SK-N-SH treated with all-trans-retinoic acid at 6 μM for 48 hours (cell line): Measurements from ENCODE around the gene NAB1.

Source experiments
- ATAC-seq: fragments of 200-7000 bp; cut with Tn5 transposase; 3 replicates; pipeline ENCODE4 v1.9.1; 2020; ENCODE audit warnings: mild to moderate bottlenecking, moderate library complexity
- ARNTL ChIP-seq: fragments of 450-650 bp; formaldehyde crosslinking; IDR thresholded peaks from 2 replicates; pipeline ENCODE4 v1.5.0; 2020; ENCODE audit warnings: low read depth, mild to moderate bottlenecking, moderate library complexity, borderline replicate concordance
- BACH2 ChIP-seq: fragments of 250-450 bp; sonication (Bioruptor Pico); IDR thresholded peaks from 2 replicates; pipeline ENCODE4 v1.9.0; 2021; ENCODE audit warnings: mild to moderate bottlenecking, borderline replicate concordance
- CSDC2 ChIP-seq: fragments of 250-450 bp; sonication (Bioruptor Pico); IDR thresholded peaks from 2 replicates; pipeline ENCODE4 v1.5.0; 2020; ENCODE audit warnings: mild to moderate bottlenecking, moderate library complexity
- ESRRG ChIP-seq: fragments of 250-450 bp; sonication (Bioruptor Pico); IDR thresholded peaks from 2 replicates; pipeline ENCODE4 v1.6.1; 2021; ENCODE audit warnings: mild to moderate bottlenecking
- ISL1 ChIP-seq: fragments of 250-450 bp; sonication (Bioruptor Pico); IDR thresholded peaks from 2 replicates; pipeline ENCODE4 v2.1.2; 2022; ENCODE audit warnings: mild to moderate bottlenecking, moderate library complexity
- PPARA ChIP-seq: fragments of 250-450 bp; sonication (Bioruptor Pico); IDR thresholded peaks from 2 replicates; pipeline ENCODE4 v1.5.0; 2020; ENCODE audit warnings: mild to moderate bottlenecking, borderline replicate concordance
- RARB ChIP-seq: fragments of 250-450 bp; sonication (Bioruptor Pico); IDR thresholded peaks from 2 replicates; pipeline ENCODE4 v1.8.0; 2021; ENCODE audit warnings: mild to moderate bottlenecking, moderate library complexity
- SNAI2 ChIP-seq: fragments of 250-450 bp; sonication (Bioruptor Pico); IDR thresholded peaks from 2 replicates; pipeline ENCODE4 v1.5.0; 2020; ENCODE audit warnings: mild to moderate bottlenecking, moderate library complexity
- TCF4 ChIP-seq: fragments of 250-450 bp; sonication (Bioruptor Pico); IDR thresholded peaks from 2 replicates; pipeline ENCODE4 v1.8.0; 2021; ENCODE audit warnings: mild to moderate bottlenecking, moderate library complexity, borderline replicate concordance
- TOX ChIP-seq: fragments of 250-450 bp; sonication (Bioruptor Pico); IDR thresholded peaks from 2 replicates; pipeline ENCODE4 v1.8.0; 2021; ENCODE audit warnings: mild to moderate bottlenecking, moderate library complexity, borderline replicate concordance
- ZC3H10 ChIP-seq: fragments of 250-450 bp; sonication (Bioruptor Pico); IDR thresholded peaks from 2 replicates; pipeline ENCODE4 v1.5.1; 2021; ENCODE audit warnings: mild to moderate bottlenecking, moderate library complexity
- ZFP3 ChIP-seq: fragments of 250-450 bp; sonication (Bioruptor Pico); IDR thresholded peaks from 2 replicates; pipeline ENCODE4 v1.5.0; 2020; ENCODE audit warnings: mild to moderate bottlenecking, moderate library complexity
- ZNF565 ChIP-seq: fragments of 450-650 bp; formaldehyde crosslinking; conservative IDR thresholded peaks from 2 replicates; pipeline ENCODE4 v1.5.0; 2020; ENCODE audit warnings: low read depth, mild to moderate bottlenecking, moderate library complexity
- ZNF70 ChIP-seq: fragments of 450-650 bp; formaldehyde crosslinking; IDR thresholded peaks from 2 replicates; pipeline ENCODE4 v1.5.0; 2020; ENCODE audit warnings: mild to moderate bottlenecking, moderate library complexity
- ZNF8 ChIP-seq: fragments of 450-650 bp; formaldehyde crosslinking; IDR thresholded peaks from 2 replicates; pipeline ENCODE4 v1.5.0; 2020; ENCODE audit warnings: mild to moderate bottlenecking, moderate library complexity
- TF ChIP-seq, protein P1 (sequence below): fragments of 250-450 bp; sonication (Bioruptor Pico); IDR thresholded peaks from 2 replicates; pipeline ENCODE4 v1.5.0; 2020; ENCODE audit warnings: mild to moderate bottlenecking, moderate library complexity
- TF ChIP-seq, protein P2 (sequence below): fragments of 250-450 bp; sonication (Bioruptor Pico); IDR thresholded peaks from 2 replicates; pipeline ENCODE4 v1.5.1; 2021; ENCODE audit warnings: mild to moderate bottlenecking, moderate library complexity
- TF ChIP-seq, protein P3 (sequence below): fragments of 250-450 bp; sonication (Bioruptor Pico); IDR thresholded peaks from 2 replicates; pipeline ENCODE4 v1.8.0; 2021; ENCODE audit warnings: low read depth, mild to moderate bottlenecking, moderate library complexity, borderline replicate concordance
- TF ChIP-seq, protein P4 (sequence below): fragments of 250-450 bp; sonication (Bioruptor Pico); IDR thresholded peaks from 2 replicates; pipeline ENCODE4 v1.5.1; 2020; ENCODE audit warnings: low read depth, mild to moderate bottlenecking, moderate library complexity
- TF ChIP-seq, protein P5 (sequence below): fragments of 250-450 bp; sonication (Bioruptor Pico); IDR thresholded peaks from 2 replicates; pipeline ENCODE4 v1.8.0; 2020; ENCODE audit warnings: mild to moderate bottlenecking, moderate library complexity, borderline replicate concordance

NAB1 gene

DNA sequence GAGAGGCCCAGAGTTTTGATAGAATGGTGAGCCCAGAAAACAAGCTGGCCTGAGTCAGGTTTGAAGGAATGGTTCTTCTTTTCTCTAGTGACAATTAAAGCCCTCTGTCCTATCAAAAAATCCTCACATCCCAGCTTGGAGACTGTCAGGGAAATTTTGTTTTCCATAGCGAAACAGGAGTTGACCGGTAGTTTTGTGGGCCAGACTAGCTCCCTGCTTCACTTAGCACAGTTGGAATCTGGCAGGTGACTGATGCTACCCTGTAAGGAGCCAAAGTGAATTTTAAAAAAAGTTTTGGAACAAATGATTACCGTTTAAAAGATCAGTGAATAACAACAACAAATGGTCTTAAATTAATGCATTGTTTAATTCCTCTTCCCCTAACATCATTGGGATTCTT, 6.7 kb downstream of the NAB1 start:
- no peak for ATAC-seq
- TF ChIP-seq TCF4 (CRISPR knock-in tag), result no peak
- no peak for TF ChIP-seq BACH2 (CRISPR knock-in tag)
- TF ChIP-seq ZNF8, result no peak
- TF ChIP-seq, protein P1, sequence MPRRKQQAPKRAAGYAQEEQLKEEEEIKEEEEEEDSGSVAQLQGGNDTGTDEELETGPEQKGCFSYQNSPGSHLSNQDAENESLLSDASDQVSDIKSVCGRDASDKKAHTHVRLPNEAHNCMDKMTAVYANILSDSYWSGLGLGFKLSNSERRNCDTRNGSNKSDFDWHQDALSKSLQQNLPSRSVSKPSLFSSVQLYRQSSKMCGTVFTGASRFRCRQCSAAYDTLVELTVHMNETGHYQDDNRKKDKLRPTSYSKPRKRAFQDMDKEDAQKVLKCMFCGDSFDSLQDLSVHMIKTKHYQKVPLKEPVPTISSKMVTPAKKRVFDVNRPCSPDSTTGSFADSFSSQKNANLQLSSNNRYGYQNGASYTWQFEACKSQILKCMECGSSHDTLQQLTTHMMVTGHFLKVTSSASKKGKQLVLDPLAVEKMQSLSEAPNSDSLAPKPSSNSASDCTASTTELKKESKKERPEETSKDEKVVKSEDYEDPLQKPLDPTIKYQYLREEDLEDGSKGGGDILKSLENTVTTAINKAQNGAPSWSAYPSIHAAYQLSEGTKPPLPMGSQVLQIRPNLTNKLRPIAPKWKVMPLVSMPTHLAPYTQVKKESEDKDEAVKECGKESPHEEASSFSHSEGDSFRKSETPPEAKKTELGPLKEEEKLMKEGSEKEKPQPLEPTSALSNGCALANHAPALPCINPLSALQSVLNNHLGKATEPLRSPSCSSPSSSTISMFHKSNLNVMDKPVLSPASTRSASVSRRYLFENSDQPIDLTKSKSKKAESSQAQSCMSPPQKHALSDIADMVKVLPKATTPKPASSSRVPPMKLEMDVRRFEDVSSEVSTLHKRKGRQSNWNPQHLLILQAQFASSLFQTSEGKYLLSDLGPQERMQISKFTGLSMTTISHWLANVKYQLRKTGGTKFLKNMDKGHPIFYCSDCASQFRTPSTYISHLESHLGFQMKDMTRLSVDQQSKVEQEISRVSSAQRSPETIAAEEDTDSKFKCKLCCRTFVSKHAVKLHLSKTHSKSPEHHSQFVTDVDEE (CRISPR knock-in tag), result no peak
- TF ChIP-seq RARB (CRISPR knock-in tag), result no peak
- TF ChIP-seq ZNF565 (CRISPR knock-in tag), result no peak
- TF ChIP-seq TOX (CRISPR knock-in tag), result no peak
- TF ChIP-seq ISL1, result no peak
- TF ChIP-seq ZC3H10, result no peak
- TF ChIP-seq, protein P2, sequence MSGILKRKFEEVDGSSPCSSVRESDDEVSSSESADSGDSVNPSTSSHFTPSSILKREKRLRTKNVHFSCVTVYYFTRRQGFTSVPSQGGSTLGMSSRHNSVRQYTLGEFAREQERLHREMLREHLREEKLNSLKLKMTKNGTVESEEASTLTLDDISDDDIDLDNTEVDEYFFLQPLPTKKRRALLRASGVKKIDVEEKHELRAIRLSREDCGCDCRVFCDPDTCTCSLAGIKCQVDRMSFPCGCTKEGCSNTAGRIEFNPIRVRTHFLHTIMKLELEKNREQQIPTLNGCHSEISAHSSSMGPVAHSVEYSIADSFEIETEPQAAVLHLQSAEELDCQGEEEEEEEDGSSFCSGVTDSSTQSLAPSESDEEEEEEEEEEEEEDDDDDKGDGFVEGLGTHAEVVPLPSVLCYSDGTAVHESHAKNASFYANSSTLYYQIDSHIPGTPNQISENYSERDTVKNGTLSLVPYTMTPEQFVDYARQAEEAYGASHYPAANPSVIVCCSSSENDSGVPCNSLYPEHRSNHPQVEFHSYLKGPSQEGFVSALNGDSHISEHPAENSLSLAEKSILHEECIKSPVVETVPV (CRISPR knock-in tag), result no peak
- TF ChIP-seq, protein P3, sequence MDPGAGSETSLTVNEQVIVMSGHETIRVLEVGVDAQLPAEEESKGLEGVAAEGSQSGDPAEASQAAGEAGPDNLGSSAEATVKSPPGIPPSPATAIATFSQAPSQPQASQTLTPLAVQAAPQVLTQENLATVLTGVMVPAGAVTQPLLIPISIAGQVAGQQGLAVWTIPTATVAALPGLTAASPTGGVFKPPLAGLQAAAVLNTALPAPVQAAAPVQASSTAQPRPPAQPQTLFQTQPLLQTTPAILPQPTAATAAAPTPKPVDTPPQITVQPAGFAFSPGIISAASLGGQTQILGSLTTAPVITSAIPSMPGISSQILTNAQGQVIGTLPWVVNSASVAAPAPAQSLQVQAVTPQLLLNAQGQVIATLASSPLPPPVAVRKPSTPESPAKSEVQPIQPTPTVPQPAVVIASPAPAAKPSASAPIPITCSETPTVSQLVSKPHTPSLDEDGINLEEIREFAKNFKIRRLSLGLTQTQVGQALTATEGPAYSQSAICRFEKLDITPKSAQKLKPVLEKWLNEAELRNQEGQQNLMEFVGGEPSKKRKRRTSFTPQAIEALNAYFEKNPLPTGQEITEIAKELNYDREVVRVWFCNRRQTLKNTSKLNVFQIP (CRISPR knock-in tag), result no peak
- no peak for TF ChIP-seq SNAI2 (CRISPR knock-in tag)
- TF ChIP-seq CSDC2 (CRISPR knock-in tag), result no peak
- no peak for TF ChIP-seq ZFP3
- TF ChIP-seq ZNF70 (CRISPR knock-in tag), result no peak
- TF ChIP-seq, protein P4, sequence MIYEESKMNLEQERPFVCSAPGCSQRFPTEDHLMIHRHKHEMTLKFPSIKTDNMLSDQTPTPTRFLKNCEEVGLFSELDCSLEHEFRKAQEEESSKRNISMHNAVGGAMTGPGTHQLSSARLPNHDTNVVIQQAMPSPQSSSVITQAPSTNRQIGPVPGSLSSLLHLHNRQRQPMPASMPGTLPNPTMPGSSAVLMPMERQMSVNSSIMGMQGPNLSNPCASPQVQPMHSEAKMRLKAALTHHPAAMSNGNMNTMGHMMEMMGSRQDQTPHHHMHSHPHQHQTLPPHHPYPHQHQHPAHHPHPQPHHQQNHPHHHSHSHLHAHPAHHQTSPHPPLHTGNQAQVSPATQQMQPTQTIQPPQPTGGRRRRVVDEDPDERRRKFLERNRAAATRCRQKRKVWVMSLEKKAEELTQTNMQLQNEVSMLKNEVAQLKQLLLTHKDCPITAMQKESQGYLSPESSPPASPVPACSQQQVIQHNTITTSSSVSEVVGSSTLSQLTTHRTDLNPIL, result no peak
- TF ChIP-seq, all 23 proteins: peak for 0

DNA sequence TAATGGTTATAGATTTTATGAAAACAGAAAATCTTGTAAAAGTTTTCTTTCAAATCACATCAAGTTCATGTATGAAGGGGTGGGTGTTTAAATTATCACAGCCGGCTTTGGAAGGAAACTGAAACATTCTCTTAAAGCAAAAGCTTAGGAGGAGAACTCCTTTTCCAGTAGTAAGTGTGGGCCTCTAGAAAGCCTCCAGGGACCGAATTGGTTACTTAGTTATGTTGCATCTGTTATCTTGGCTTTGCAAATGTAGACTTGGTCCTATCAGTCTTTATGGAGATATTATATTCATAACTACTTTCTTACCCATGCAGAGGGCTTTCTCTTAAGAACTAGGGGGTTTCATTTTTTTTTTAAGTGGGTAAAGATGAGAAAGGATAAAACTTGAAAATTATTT, 7.4 kb downstream of the NAB1 start:
- TF ChIP-seq ZNF565 (CRISPR knock-in tag) (no peak), ESRRG (CRISPR knock-in tag) (no peak), TCF4 (CRISPR knock-in tag) (no peak), BACH2 (CRISPR knock-in tag) (no peak), PPARA (no peak), ZNF8 (no peak), ZNF70 (CRISPR knock-in tag) (no peak), ARNTL (CRISPR knock-in tag) (no peak)
- TF ChIP-seq, protein P3 (CRISPR knock-in tag), result no peak
- TF ChIP-seq, protein P5, sequence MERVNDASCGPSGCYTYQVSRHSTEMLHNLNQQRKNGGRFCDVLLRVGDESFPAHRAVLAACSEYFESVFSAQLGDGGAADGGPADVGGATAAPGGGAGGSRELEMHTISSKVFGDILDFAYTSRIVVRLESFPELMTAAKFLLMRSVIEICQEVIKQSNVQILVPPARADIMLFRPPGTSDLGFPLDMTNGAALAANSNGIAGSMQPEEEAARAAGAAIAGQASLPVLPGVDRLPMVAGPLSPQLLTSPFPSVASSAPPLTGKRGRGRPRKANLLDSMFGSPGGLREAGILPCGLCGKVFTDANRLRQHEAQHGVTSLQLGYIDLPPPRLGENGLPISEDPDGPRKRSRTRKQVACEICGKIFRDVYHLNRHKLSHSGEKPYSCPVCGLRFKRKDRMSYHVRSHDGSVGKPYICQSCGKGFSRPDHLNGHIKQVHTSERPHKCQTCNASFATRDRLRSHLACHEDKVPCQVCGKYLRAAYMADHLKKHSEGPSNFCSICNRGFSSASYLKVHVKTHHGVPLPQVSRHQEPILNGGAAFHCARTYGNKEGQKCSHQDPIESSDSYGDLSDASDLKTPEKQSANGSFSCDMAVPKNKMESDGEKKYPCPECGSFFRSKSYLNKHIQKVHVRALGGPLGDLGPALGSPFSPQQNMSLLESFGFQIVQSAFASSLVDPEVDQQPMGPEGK (CRISPR knock-in tag), result no peak
- TF ChIP-seq, protein P1 (CRISPR knock-in tag), result no peak
- TF ChIP-seq, protein P2 (CRISPR knock-in tag), result no peak

More for the DNA sequence above, 7.4 kb downstream of the NAB1 start:
- no peak for ATAC-seq
